HG03442 (cell line): ENCODE data around the gene FHIT.

Experiments used
- ATAC-seq: cut with Tn5 transposase; IDR thresholded peaks from one replicate; pipeline ENCODE4 v1.9.1; 2021; ENCODE audit warnings: mild to moderate bottlenecking, moderate library complexity; ENCODE audit not compliant: unreplicated experiment

The FHIT gene

GRCh38 chr3:60781935-60782334 is 469.3 kb downstream of the FHIT start:
- no peak for ATAC-seq

DNA sequence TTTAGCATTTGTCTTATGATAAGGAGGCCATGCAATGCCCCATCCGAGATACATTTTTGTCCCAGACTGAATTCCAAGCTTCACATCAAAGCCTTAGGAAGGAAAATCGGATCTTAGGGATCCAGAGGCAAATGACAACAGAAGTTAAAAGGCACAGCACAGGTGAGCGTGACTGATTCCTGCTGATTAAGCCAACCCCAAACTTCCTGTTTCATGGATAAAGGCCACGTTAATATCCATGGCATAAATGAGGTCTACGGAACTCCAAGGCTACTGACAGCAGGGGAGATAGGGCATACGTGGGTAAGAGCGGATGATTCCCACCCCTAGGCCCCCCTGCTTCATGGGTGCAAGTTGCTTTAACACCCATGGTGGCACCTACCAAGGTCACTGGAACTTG is 471.6 kb downstream of the FHIT start:
- no peak for ATAC-seq

DNA sequence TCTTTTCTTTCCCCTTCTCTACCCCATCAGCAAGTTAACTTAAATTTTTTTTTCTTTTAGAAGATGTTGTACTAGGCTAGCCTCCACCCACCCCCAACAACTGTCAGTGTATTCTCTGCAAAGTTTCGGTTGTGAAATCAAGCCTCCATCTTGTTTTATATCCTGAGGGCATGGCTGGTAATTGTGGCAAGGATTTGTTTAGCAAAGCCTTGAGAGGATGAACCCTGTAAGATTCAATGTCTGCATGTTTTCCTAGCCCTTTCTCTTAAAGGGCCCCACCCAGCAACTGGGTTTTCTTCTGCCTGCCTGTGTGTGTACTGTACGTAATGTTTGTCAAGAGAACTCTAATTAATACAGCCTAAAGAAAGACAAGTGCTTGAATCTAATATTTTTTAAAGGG is 475.3 kb downstream of the FHIT start:
- ATAC-seq = no peak

- no peak for ATAC-seq
Observed at GRCh38 chr3:60774617-60775016, 476.6 kb downstream of the FHIT start.

GRCh38 chr3:60772584-60772983 is 478.7 kb downstream of the FHIT start:
- ATAC-seq = no peak

DNA sequence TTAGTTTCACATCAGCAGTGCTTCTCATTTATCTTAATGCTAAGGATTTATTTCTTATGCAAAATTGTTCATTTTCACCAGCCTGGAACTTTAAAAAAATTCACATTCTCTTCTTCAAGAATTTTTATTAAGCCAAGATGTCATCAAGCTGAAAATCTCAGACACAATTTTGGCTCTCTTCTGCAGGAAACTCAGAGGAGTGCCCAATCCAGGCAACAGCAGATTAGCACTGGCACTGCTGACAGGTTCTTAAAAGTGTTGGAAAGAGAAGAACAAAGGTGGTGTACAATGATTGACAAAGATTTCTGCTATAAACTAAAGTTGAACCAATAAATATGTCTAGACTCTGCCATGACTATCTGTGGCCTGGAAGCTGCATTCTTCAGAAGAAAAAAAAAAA is 479.5 kb downstream of the FHIT start:
- no peak for ATAC-seq

GRCh38 chr3:60770532-60770931 is 480.7 kb downstream of the FHIT start:
- ATAC-seq = no peak

GRCh38 chr3:60767536-60767935 is 483.7 kb downstream of the FHIT start:
- no peak for ATAC-seq

DNA sequence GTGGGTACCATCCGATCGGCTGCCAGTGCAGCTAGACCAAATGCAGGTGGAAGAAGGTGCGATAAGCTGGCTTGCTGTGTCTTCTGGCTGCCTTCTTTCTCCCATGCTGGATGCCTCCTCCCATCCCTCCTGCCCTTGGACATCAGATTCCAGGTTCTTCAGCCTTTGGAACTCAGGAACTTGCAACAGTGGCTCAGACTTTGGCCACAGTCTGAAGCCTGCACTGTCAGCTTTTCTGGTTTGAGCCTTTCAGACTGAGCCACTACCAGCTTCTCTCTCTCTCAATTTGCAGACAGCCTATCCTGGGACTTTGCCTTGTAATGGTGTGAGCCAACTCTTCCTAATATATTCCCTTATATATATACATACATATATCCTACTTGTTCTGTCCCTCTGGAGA is 485.5 kb downstream of the FHIT start:
- ATAC-seq = no peak

GRCh38 chr3:60764870-60765269 is 486.4 kb downstream of the FHIT start:
- no peak for ATAC-seq

GRCh38 chr3:60760145-60760544 is 491.1 kb downstream of the FHIT start:
- no peak for ATAC-seq

- ATAC-seq = no peak
Observed at GRCh38 chr3:60759439-60759838, 491.8 kb downstream of the FHIT start.

GRCh38 chr3:60758831-60759230 is 492.4 kb downstream of the FHIT start:
- no peak for ATAC-seq

GRCh38 chr3:60758171-60758570 is 493.1 kb downstream of the FHIT start:
- ATAC-seq = no peak

DNA sequence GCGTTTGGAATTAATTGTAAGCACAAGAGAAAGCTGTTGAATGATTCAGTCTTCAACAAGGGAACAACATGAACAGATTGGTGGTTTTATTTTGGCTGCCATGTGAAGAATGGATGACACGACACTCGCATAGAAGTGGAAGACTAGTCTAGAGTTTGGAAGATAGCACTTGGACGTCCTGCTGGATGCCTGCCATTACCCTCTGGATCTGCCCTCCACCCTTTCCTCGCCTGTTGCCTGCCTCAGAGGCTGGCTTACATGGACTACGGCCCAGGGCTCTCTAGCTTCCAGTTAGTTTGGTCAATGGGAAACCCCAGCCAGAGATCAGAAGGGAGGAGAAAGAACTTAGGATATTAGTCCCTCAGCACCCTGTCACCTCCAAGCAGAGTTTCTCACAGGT is 493.5 kb downstream of the FHIT start:
- no peak for ATAC-seq

DNA sequence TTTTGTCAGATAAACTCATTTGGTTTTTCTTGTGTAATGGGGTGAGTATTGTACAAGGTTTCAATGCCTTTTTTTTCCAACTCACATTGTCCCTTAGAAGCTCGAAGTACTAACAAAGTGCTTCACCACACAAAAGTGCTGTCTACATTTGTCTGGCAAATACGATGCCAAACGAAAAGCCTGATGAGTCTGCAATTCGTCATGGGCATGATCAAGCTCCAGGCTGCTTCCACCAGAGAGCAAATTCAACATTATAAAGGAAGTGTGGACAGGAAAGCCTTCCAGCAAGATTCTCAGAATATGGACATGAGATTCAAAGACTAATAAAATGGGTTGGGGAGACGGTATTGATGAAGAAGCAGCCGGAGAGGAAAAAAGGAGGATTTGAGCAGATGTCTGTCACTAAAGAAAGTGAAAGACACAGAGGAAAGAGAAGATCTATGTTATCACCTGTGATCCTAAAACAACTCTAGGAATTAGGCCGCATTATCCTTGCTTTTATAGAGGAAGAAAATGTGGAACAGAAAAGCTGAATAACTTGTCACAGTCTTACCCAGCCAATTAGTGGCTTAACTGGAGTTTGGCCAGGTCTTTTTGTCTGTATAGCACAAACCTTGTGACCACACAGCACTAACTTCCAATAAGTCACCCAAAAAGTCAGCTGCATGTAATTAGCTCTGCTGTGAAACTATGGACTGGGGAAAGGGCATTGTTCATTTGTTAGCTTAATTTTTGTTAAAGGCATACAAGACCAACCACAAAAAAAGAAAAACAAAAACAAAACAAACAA is 494.8 kb downstream of the FHIT start:
- no peak for ATAC-seq

DNA sequence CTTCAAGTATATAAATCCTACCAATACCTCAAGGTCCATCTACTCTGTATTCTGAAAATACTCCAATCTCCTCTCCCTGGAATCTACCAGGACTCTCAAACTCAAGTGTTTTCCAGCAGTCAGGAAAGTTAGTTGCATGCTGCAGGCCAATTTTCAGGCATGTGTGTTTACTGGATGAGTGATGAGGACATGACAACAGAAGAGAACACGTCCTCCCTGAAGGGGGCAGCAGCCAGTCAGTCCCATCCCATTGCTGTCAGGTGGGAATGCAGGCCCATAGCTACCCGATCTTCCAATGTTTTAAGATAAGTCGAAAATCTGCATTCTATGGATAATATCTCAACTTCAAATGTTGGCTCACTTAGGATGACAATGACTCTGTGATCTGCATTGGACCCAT is 496.2 kb downstream of the FHIT start:
- ATAC-seq = no peak

DNA sequence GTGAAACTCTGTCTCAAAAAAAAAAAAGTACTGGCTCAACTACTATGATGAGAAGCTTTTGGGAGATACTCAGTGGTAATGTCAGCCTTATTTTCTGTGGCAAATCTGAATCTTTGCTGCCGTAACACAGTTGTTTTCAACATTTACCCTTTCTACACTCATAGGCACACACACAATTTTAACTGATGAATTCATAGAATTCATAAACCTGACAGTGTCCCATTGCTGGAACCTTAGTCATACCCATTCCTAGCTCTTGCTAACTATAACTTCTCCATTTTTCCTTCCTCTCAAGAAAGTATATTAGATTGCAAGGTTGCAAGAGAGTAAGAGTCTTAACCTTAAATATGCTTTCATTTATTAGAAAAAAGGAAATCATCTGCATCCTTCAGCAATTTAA is 496.6 kb downstream of the FHIT start:
- no peak for ATAC-seq

DNA sequence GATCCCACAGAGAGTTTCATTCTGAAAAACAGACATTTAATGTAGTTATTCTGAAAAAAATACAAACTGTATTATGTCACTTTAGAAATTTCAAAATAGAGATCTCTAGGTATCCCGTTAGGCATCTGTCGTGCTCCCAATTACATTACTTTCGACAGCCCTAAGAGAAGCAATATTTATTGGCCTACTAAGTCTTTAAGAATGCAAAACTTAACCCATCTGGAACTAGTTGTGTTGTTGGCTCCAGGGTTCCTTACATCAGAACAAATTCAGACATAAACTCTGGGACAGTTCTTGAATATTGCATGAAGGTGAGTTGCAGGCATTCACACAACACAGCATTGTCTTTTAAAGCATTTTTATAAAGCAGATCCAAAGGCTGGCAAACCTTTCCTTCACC is 498.4 kb downstream of the FHIT start:
- ATAC-seq = no peak

GRCh38 chr3:60746695-60747416 is 504.4 kb downstream of the FHIT start:
- no peak for ATAC-seq

DNA sequence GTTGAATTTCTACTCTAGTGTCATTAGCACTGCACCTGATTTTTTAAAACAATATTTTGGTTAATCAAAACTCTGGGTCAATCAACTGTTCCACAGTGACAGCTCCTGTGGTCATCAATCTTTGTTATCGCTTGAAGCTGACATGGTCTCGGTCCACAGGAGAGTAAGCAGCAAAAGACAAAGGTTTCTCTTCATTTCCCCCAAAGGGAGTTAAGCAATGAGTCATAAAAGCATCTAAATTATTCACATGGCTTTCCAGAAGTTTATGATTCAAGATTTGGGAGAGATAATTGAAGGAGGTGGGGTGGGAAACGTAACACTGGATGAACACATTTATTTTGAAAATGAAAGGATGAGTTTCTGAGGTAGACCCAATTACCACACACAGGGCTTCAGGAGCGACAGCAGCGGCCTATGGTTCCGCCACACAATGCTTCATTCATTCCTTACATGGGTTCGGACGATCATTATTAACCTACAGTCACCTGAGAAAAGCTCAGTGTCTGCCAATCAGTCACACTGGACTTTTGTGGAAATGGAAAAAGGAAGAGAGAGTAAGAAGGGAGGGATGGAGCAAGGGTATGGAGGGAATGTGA is 505.1 kb downstream of the FHIT start:
- no peak for ATAC-seq

DNA sequence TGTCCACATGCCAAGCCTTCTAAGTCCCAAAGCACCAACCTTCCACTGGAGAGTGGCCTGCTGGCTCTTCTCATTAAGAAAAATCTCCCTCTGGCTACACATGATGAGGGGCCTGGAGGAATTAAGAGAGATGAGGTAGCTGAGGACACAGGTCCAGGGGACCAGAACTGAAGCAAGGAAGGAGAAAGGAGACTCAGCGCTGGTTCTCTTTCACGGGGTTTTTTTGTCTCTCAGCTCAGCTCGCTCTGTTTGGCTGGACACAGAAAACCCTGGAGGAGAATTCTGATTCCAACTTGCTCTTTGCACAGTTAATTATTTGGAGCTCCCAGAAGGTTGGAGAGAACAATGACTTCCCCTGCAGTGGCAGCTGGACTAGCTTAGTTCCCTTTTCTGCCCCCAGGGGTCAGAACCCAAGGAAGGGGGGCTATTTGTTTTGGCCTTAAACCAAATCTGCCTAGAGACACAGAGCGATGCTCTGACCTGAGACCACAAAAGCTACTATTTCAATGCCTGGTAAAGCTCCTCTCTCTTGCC is 507.6 kb downstream of the FHIT start:
- no peak for ATAC-seq
